HG03558 (cell line): ENCODE results near the gene COG5.
"Not testable (repeated sequence)": the region's sequence is repeated elsewhere in the genome, so short reads cannot be mapped to it uniquely, and the experiment has no call there.

Experiments
- ATAC-seq: cut with Tn5 transposase; IDR thresholded peaks from one replicate; pipeline ENCODE4 v1.9.1; 2021; ENCODE audit warnings: moderate number of reproducible peaks; ENCODE audit not compliant: unreplicated experiment; ENCODE audit errors: extremely low read depth

Gene COG5

GRCh38 chr7:107242267-107242666, 321.5 kb downstream of the COG5 start:
- no peak for ATAC-seq

GRCh38 chr7:107237451-107237850, 326.3 kb downstream of the COG5 start:
- no peak for ATAC-seq

GRCh38 chr7:107236862-107237261, 326.9 kb downstream of the COG5 start:
- no peak for ATAC-seq

- ATAC-seq = no peak
Measured at GRCh38 chr7:107234436-107234835, 329.3 kb downstream of the COG5 start.

- no peak for ATAC-seq
Measured at GRCh38 chr7:107233981-107234380, 329.7 kb downstream of the COG5 start.

- no peak for ATAC-seq
Measured at GRCh38 chr7:107233174-107233573, 330.5 kb downstream of the COG5 start.

GRCh38 chr7:107232568-107233090, 331.1 kb downstream of the COG5 start:
- ATAC-seq = no peak

GRCh38 chr7:107230334-107230733, 333.4 kb downstream of the COG5 start:
- no peak for ATAC-seq

- no peak for ATAC-seq
Measured at GRCh38 chr7:107228291-107228690, 335.4 kb downstream of the COG5 start.

- ATAC-seq = no peak
Measured at GRCh38 chr7:107224374-107225223, 339.1 kb downstream of the COG5 start.

GRCh38 chr7:107220806-107221205, 342.9 kb downstream of the COG5 start:
- ATAC-seq = not testable (repeated sequence)

GRCh38 chr7:107220356-107220755, 343.4 kb downstream of the COG5 start:
- no peak for ATAC-seq

- ATAC-seq = no peak
Measured at GRCh38 chr7:107219563-107220244, 344.0 kb downstream of the COG5 start.

GRCh38 chr7:107213945-107214344, 349.8 kb downstream of the COG5 start:
- ATAC-seq = no peak

GRCh38 chr7:107213193-107213788, 350.4 kb downstream of the COG5 start:
- no peak for ATAC-seq

- ATAC-seq = no peak
Measured at GRCh38 chr7:107212725-107213124, 351.0 kb downstream of the COG5 start.

- ATAC-seq = no peak
Measured at GRCh38 chr7:107210400-107210799, 353.3 kb downstream of the COG5 start.

GRCh38 chr7:107209565-107209964, 354.2 kb downstream of the COG5 start:
- no peak for ATAC-seq

GRCh38 chr7:107208563-107208962, 355.2 kb downstream of the COG5 start:
- no peak for ATAC-seq

GRCh38 chr7:107208024-107208521, 355.6 kb downstream of the COG5 start:
- ATAC-seq = no peak

GRCh38 chr7:107207459-107207858, 356.3 kb downstream of the COG5 start:
- no peak for ATAC-seq
